ENCODE results near the gene KLHDC1.
"Not testable (repeated sequence)": the region's sequence is repeated elsewhere in the genome, so short reads cannot be mapped to it uniquely, and the experiment has no call there.

Gene KLHDC1

DNA sequence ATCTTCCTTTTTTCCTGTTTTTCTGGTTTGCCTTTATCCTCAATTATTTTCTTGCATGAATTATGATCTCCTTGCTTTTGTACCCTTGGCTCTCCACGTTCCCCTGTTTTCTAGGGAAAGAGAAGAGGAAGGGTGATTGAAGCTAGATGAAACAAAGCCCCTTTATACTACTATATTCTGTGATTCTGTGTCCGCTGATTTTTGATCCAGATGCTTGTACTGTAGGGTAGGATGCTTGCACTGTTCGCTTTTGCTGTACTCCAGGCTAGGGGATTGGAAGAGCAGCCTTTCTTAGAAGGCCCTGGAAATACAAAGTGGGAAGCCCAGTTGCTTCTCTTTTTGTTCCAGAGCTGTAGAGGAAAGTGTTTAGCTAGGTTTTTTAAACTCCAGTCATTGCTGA lies 40.0 kb downstream of the KLHDC1 start:
- DNase-seq, result no peak

GRCh38 chr14:49733836-49734235 lies 40.9 kb downstream of the KLHDC1 start:
- DNase-seq, result no peak

DNA sequence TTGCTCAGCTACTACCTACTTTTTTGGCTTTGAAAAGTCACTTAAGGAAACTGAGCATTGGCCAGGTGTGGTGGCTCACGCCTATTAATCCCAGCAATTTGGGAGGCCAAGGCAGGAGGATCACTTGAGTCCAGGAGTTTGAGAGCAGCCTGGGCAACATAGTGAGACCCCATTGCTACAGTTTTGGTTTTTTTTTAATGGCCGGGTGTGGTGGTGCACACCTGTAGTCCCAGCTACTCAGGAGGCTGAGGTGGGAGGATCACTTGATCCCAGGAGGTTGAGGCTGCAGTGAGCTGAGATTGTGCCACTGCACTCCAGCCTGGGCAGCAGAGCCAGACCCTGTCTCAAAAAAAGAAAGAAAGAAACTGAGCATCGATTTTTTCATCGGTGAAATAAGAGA lies 42.7 kb downstream of the KLHDC1 start:
- DNase-seq, result not testable (repeated sequence)

DNA sequence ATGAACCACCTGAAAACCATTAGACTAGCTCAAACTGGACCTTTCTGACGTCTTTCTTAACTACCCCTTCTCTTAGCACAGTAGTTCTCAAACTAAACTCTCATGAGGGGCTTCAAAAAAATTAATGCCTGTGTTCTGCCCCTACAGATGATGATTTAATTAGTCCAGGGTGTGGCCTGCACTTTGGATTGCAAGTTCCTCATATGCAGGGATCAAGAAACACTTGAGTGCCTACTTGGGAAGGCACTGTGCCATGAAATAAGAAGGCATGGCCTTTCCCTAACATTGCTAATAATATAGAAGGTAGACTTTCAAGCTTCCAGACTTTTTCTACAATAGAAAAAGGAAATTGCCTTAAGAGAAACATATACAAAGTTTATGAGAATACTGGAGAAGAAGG lies 52.3 kb downstream of the KLHDC1 start:
- DNase-seq, result no peak

DNA sequence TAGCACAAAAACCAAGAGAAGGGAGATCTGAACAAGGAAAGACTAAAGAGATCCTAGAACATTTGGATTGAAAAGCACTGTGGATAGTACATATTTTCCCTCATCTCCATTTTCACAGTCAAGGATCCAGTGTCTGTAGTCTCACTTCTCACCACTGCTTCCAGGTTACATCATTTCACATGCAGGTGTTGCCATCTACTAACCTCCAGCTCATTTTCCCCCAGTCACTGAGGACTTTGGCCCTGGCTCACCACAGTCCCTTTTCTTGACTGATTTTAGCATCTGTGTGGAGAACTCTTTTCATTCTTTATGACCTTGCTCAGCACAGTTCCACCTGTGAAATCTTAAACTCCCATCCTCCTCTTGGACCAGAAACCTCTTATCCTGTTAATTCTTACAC lies 53.6 kb downstream of the KLHDC1 start:
- DNase-seq, result not testable (repeated sequence)

- no peak for DNase-seq
These were observed 61.7 kb downstream of the KLHDC1 start for GRCh38 chr14:49754570-49755097.

DNA sequence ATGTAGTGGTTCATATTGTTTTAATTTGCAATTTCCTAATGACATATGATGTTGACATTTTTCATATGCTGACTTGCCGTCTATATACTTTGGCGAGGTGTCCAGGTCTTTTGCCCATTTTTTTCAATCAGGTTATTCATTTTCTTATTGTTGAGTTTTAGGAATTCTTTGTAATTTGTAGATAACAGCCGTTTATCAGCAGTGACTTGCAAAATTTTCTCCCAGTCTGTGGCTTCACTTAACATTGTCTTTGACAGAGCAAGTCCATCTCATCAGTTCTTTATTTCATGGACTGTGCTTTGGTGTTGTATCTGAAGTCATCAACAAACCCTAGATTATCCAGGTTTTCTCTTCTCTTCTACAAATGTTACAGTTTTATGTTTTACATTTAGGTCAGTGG lies 62.5 kb downstream of the KLHDC1 start:
- DNase-seq, result no peak

DNA sequence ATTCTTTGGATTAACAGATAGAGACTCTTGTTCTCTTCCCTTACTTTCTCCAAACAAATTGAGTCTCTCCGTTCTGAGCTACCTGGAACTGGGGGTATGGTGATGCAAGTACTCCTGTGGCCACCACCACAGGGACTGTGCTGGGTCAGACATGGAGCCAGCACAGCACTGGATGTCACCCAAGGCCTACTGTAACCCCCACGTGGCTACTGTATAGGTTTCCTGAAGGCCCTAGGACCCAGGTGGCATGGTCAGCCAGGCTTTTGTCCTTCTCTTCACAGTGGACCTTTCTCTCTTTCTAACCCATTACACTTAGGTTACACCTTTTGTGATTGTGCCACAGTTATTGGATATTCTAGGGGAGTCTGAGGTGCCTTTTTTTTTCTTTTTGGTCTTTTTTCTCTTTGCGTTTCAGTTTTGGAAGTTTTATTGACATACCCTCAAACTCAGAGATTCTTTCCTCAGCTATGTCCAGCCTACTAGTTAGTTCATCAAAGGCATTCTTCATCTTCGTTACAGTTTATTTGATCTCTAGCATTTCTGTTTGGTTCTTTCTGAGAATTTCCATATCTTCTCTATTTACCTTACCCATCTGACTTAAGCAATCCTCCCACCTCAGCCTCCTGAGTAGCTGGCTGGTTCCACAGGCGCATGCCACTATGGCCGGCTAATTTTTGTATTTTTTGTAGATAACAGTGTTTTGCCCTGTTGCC lies 69.1 kb downstream of the KLHDC1 start:
- DNase-seq, result no peak

- no peak for DNase-seq
These were observed 73.9 kb downstream of the KLHDC1 start for GRCh38 chr14:49766839-49767238.

- DNase-seq, result no peak
These were observed 74.3 kb downstream of the KLHDC1 start for GRCh38 chr14:49767270-49767570.

DNA sequence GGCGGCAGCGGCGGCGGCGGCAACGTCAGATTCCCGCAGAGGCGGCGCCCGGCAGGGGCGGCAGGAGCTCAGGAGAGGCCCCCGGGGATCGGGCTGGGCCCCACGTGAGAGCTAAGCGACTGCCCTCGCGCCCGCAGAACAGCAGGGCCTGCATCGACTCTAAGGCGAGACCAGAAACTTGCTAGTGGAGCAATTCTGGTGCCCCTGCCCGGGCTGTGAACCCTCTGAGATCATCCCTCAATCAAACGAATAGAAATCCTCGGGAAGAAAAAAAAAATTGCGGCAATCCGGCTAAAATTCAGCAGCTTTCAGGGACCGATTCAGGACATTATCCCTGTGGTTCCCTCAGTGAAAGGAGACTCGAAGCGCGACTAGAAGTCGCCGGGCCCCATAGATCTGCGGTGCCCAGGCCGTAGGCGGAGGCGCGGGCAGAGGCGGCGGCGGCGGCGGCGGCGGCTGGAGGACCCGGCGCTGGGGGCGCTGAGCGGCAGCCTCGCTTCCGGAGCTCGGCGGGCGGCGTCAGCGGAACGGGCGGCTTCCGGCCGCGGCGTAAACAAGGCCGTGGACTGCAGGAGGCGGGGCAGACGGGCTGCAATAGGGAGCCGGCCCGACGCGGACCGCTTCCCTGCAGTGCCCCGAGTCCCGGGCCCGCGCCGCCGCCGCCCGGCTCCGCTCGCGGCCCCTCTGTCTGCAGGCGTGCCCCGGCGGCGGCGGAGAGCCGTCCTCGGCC lies 74.8 kb downstream of the KLHDC1 start, which contains the start of gene KLHDC2:
Gene KLHDC2 (plus strand): TSS at position 583 of the 730 bp plus-strand sequence. CDS start 316 bp downstream, outside the sequence.
- peak; percentile 91 for DNase-seq

DNA sequence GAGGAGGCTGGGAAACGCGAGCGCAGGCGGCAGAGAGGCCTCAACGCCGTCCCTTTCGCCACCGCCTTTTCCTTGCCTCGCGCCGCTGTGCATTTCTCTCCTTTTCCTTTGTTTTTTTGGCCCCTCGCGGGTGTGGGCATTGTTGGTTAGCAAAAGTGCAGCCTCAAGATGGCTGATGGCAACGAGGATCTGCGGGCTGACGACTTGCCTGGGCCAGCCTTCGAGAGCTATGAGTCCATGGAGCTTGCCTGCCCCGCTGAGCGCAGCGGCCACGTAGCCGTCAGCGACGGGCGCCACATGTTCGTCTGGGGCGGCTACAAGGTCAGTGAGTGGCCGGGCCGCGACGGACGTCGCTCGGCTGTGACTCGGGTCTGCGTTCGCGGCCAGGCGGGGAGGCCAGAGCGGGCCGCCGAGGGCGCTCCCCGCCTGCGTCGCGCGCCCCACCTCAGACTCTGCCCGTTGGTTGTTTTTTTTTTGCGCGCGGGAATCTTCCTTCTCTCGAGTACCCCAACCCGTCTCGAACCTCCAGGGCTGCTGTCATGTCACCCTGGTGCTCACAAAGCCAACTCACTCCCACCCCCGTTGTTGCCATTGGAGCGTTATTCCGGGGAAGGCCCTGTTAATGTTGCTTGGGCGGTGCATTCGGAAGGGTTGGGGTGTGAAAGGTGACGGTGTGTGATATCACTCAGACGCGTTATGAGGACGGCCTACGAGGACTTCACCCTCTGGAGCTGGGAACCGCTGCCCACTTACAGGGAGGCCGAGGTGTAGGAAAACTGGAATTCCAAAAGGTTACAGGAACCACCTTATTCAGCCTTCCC lies 75.6 kb downstream of the KLHDC1 start:
- peak; percentile 71 for DNase-seq

DNA sequence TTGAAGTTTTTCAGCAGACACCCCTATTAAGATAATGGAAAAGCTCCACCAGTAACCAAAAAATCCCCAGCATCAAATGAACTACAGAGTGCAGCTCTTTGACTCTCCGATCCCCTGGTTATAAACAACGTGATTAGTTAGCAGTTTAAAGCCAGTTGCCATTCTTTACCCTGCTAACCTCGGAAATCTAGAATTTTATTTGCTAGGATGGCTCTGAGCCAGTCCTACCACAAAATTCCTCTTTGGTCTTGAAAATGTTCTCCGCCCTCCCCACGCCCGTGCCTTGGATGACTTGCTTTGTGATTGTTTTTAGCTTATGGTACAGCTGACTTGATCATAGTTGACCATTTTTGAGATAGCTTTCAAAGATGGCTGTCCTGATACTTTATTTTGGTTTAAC lies 76.3 kb downstream of the KLHDC1 start:
- DNase-seq, result no peak

DNA sequence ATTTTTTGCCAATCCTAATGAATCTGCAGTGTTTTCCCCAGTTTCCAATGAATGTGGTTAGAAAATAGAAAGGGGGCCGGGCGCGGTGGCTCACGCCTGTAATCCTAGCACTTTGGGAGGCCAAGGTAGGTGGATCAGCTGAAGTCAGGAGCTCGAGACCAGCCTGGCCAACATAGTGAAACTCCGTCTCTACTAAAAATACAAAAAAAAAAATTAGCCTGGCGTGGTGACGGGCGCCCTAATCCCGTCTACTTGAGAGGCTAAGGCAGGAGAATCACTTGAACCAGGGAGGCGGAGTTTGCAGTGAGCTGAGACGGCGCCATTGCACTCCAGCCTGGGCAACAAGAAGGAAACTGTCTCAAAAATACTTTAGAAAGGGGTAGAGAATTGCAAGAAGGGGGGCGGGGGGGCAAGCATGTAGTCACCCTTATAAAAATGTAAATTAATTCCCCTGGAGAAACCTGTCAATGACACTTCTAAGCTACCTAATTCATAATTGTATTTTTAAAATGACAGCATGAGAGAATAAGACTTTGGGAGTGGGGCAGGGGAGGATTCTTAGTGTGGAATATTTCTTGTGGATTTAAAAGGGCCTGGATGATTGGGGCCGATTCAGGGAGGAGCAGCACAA lies 76.8 kb downstream of the KLHDC1 start:
- DNase-seq, result no peak

DNA sequence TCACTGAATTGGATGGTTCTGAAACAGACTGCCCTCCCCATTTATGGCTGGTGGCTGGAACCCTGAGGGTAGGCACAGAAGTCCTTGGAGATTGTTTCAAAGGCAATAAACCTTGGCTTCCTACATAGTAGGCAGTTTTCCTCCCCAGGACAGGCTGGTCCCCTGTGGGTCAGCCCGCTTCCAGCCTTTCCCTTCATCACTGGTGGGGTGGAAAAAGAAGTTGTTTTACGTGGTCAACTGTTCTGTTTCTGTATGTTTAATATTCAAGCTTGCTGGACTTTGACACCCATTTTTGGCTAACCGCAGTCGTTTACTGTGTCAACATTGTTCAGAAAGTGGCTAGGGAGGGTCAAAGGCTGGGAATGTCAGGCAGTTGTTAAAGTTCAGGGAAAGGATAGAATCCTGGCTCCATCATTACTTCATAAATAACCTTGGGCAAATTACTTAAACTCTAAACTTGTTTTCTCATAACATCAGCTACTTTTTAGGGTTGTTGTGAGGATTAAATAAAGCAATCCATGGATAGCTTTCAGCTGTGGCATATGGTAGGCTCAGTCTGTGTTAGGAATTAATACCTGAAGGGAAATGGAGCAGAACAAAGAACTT lies 77.4 kb downstream of the KLHDC1 start:
- no peak for DNase-seq

GRCh38 chr14:49771691-49772090 lies 78.8 kb downstream of the KLHDC1 start:
- not testable (repeated sequence) for DNase-seq

DNA sequence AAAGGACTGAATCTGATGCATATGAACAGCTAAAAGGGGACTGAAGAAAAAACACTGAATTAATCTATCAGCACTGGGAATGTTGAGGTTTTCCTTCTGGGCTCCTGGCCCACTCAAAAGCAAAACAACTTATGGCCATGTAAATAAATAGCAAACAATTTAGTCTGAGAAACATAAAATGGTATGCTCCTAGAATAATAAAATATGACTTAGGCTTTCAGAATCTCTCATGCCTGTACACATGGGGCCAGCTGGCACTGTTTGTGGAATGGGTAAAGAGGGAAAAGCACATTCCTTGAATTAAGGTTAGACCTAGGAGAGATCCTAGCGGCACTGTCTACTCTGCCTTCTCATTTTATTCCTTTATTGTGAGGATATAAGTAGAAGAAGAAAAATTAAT lies 81.2 kb downstream of the KLHDC1 start:
- DNase-seq, result no peak

- DNase-seq, result no peak
These were observed 85.5 kb downstream of the KLHDC1 start for GRCh38 chr14:49778421-49778820.

DNA sequence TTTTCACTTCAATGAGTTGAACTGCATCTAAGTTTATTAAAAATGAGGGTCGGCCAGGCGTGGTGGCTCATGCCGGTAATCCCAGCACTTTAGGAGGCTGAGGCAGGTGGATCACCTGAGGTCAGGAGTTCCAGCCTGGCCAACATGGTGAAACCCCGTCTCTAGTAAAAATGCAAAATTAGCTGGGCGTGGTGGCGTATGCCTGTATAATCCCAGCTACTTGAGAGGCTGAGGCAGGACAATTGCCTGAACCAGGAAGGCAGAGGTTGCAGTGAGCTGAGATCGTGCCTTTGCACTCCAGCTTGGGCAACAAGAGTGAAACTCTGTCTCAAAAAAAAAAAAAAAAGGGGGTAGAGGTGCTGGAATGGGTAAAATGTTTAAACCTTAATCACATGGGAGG lies 88.1 kb downstream of the KLHDC1 start:
- not testable (repeated sequence) for DNase-seq

DNA sequence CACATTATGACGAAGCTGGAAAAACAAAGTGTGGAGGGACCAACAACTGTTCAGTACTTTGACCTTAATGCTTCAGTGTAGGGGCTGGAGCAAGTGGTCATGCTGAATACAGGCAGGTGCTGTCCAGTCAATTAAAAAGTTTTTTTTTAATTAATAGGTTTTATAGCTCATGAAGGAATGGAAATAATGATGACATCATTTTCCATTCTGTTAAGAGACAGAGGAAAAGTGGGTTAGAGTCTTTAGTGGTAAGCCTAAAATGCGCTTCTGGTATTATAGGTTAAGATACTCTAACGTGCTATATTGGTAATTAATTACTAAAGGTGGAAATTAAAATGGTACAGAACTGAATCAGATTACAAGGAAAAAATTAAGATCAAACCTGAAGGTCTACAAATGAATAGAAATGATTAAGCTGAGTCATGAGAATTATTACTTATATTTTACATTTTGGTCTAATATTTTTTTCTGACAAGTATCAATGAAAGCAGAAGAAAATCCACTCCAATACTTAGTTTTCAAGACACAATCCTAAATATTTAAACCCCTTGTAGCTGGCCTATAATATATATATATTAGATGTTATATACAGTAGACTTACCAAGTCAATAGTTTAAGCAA lies 90.6 kb downstream of the KLHDC1 start:
- DNase-seq, result no peak

DNA sequence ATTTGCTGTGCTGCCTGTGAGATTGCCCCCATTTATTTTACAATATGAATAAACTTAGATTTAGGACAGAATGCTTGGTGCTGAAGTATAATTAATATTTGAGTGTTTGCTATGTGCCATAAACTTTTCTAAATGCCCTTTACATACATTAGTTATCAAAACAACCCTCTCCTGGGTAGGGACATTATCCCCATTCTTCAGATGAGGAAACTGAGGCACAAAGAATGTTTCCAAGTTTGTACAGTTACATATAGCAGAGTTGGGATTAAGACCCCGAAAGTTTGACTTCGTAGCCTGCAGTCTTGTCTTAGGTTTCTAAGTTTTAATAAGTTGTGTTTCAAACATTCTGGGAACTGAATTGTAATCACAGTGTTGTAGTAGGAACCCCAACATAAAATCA lies 93.4 kb downstream of the KLHDC1 start:
- DNase-seq, result no peak

DNA sequence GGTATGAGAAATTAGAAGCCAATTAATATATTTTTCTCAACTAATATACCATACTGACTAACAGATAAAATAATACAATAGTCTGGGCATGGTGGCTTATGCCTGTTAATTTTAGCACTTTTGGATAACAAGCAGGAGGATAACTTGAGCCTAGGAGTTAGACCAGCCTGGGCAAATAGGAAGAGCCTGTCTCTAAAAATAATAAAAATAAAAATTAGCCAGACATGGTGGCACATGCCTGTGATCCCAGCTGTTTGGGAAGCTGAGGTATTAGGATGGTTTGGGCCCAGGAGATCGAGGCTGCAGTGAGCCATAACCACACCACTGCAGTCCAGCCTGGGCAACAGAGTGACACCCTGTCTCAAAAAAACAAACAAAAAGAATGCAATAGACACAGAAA lies 99.7 kb downstream of the KLHDC1 start:
- no peak for DNase-seq

Measured in activated CD4-positive, CD25-positive, alpha-beta regulatory T cell treated with anti-CD3 and anti-CD28 coated beads, Interleukin-2, amount 50 U/mL, for 72 hours (primary cell).